ENCODE measurements around the gene RNF212B.
A peak's percentile ranks its signal among the peaks of the same experiment; 100 is the strongest.

RNF212B gene

GRCh38 chr14:23320584-23321571 lies 83.1 kb downstream of the RNF212B start, which contains the start of gene PABPN1:
TSS of gene PABPN1 (plus strand) at chr14:23321457. CDS start at chr14:23321470, 13 bp downstream.
- DNase-seq (ENCODE audit: low read depth, low spot score), result peak; percentile 95

GRCh38 chr14:23321572-23322547 lies 84.1 kb downstream of the RNF212B start:
- DNase-seq (ENCODE audit: low read depth, low spot score), result no peak

All from activated naive CD8-positive, alpha-beta T cell treated with anti-CD3 and anti-CD28 coated beads, Interleukin-2, amount 50 U/mL, for 16 hours (primary cell).